Nephron (organoid): ENCODE results near the gene AHNAK2.

Experiments
- H3K27ac Mint-ChIP-seq, 3 experiments: 2 replicates each; pipeline ENCODE4 v1.8.0; 2020; ENCODE audit warnings: mixed read lengths in 3 of 3, mild to moderate bottlenecking in 2 of 3, moderate library complexity in 1 of 3
- H3K27me3 Mint-ChIP-seq: 2 replicates; pipeline ENCODE4 v1.8.0; 2021; ENCODE audit warnings: low read depth, mild to moderate bottlenecking, moderate library complexity, mixed read lengths
- H3K36me3 Mint-ChIP-seq: 2 replicates; pipeline ENCODE4 v1.8.0; 2020; ENCODE audit warnings: low read depth, mixed read lengths
- H3K4me1 Mint-ChIP-seq: 2 replicates; pipeline ENCODE4 v1.8.0; 2020; ENCODE audit warnings: mixed read lengths
- H3K4me3 Mint-ChIP-seq, 3 experiments: 2 replicates each; pipeline ENCODE4 v1.8.0; 2020; ENCODE audit warnings: mild to moderate bottlenecking in 3 of 3, mixed read lengths in 3 of 3, moderate library complexity in 2 of 3
- H3K9me3 Mint-ChIP-seq: 2 replicates; pipeline ENCODE4 v1.8.0; 2020; ENCODE audit warnings: mixed read lengths
- TF ChIP-seq, protein P1 (sequence below), 3 experiments: fragments of 200-600 bp; sonication (generic); IDR thresholded peaks; one replicate each; pipeline ENCODE4 v1.5.0; 2021; ENCODE audit warnings: antibody characterized with exemption in 3 of 3; ENCODE audit not compliant: unreplicated experiment in 3 of 3

Gene AHNAK2

DNA sequence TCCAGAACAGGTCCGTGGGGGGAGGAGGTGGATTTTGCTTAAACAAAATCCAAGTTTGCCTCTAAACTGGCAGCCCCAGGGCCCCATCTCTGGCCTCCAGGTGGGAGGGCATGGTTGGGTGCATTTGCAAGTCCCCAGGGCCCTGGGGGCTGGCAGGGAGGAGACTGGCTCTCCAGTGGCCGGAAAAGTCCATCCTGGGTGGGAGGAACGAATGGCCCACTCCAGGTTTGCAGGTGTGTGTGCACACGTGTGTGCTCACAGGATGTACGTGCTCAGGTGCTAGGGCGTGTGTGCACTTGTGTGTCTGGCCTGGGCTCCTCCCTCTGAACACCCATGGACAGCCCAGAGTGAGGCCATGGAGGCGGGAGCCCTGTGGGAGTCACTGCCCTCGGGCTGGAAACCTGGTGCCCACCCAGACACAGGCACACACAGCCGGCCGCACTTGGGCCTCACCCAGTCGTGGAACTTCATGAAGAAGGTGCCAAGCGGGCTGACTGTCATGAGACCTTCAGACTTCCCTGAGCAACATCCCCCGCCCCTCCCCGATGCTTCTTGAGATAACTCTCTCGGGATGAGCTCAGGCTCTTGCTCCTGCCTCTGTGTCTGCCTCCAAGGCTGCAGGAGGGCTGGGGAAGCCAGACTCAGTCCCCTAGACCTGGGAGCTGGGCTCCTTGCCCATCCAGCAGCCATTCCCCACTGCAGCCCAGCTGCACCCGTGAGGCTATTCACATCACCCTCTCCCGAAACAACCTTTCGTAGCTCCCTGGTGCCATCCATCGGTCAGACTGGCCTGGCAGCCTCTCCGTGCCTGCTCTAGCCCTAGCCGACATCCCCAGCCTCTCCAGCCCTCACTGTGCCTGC lies 9.4 kb downstream of the AHNAK2 start:
- TF ChIP-seq, protein P1, sequence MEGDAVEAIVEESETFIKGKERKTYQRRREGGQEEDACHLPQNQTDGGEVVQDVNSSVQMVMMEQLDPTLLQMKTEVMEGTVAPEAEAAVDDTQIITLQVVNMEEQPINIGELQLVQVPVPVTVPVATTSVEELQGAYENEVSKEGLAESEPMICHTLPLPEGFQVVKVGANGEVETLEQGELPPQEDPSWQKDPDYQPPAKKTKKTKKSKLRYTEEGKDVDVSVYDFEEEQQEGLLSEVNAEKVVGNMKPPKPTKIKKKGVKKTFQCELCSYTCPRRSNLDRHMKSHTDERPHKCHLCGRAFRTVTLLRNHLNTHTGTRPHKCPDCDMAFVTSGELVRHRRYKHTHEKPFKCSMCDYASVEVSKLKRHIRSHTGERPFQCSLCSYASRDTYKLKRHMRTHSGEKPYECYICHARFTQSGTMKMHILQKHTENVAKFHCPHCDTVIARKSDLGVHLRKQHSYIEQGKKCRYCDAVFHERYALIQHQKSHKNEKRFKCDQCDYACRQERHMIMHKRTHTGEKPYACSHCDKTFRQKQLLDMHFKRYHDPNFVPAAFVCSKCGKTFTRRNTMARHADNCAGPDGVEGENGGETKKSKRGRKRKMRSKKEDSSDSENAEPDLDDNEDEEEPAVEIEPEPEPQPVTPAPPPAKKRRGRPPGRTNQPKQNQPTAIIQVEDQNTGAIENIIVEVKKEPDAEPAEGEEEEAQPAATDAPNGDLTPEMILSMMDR (IDR thresholded peaks at IDR 0.05; ENCODE audit: unreplicated experiment in 3 of 3) = no peak
- H3K4me3 Mint-ChIP-seq = peak overlapping the region; percentile 58 to 74 (median 68)
- H3K27me3 Mint-ChIP-seq = peaks cover 6% of the 10 kb centered on the region
- H3K9me3 Mint-ChIP-seq = no peaks in the 10 kb centered on the region
- H3K4me1 Mint-ChIP-seq = peaks cover 7% of the 10 kb centered on the region
- H3K36me3 Mint-ChIP-seq = no peaks in the 10 kb centered on the region
- H3K27ac Mint-ChIP-seq = peak overlapping the region; percentile 23 to 87 (median 80)

DNA sequence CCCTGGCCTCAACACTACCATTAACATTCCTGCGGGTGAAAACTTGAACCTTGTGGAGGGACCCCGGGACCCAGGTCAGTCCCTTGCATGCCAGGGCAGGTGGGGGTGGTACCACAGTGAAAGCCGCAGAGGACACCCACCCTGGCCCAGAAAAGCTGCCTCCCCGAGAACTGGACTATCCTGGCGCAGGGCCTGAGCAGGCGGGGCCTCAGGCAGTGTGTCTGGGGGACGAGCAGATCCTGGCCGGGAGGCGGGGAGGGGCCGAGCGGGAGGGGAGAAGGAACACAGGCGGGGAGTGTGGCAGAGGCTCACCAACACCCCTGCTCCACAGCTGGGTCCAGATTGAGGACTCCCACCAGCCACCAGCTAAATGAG lies 10.0 kb downstream of the AHNAK2 start:
- H3K9me3 Mint-ChIP-seq = no peaks in the 10 kb centered on the region
- TF ChIP-seq, protein P1 (IDR thresholded peaks at IDR 0.05; ENCODE audit: unreplicated experiment in 3 of 3) = no peak
- peaks cover 7% of the 10 kb centered on the region for H3K4me1 Mint-ChIP-seq
- peak overlapping the region in 2 of 3 experiments; percentile 80 to 87 for H3K27ac Mint-ChIP-seq
- H3K4me3 Mint-ChIP-seq = peak overlapping the region; percentile 66 to 74 (median 68)
- peaks cover 6% of the 10 kb centered on the region for H3K27me3 Mint-ChIP-seq
- H3K36me3 Mint-ChIP-seq = no peaks in the 10 kb centered on the region

DNA sequence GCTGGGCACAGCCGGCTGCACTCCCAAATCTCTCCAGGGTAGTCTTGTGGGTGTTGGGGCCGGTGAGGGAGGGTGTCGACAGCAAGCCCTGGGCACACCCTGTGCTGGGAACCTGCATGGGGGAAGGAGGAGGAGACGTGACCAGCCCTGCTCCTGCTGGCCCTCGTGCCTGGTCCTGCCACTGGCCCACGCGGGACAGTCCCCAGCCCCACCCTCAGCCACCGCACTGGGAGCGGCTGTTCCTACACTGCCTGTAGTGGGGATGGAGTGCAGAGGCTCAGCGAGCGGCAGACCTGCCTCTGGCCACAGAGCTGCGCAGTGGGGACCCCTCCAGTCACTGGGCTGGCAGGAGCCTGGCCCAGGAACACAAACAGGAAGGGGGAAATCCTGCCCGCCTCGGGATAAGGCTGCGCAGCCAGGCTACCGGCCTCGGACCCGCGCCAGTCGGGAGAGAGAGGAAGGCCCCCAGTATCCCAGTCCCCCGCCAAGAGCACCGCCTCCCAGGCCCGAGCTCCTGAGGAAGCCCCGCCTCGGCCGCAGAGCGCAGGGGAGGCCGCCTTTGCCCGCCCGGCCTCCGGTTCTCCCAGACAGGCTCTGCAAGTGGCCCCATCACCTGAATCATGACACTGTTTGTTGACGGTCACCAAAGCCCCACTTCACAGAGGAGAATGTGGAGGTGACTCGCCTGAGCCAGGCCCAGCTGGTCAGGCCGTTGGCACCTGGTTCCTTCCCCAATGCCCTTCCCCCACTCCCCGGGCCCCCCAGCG lies 10.6 kb downstream of the AHNAK2 start:
- Mint-ChIP-seq H3K4me3 (peak overlapping the region; percentile 66 to 74 (median 68)), H3K4me1 (peaks cover 7% of the 10 kb centered on the region), H3K27ac (peak overlapping the region in 2 of 3 experiments; percentile 80 to 87), H3K36me3 (no peaks in the 10 kb centered on the region), H3K9me3 (no peaks in the 10 kb centered on the region), H3K27me3 (peaks cover 5% of the 10 kb centered on the region)
- TF ChIP-seq, protein P1 (IDR thresholded peaks at IDR 0.05; ENCODE audit: unreplicated experiment in 3 of 3) = no peak

DNA sequence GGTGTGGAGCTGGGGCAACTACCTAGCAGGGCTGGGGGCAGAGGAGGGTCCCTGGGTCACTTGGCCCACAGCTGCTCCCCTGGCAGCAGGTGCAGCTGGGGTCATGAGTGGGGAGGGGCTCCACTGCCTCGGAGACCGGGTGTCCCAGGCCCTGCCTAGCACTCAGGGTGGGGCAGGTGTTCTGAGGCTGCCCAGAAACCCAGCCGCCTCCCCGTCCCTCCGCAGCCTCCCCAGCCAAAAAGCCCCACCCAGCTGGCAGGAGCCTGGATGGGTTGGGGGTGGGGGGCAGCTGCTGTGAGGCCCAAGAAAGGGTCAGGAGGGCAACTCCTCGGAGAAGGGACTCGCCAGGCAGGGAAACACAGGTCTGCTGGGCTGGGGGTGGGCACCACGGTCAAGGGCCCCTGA lies 11.2 kb downstream of the AHNAK2 start:
- H3K36me3 Mint-ChIP-seq = no peaks in the 10 kb centered on the region
- no peak overlapping the region for H3K4me3 Mint-ChIP-seq
- H3K27ac Mint-ChIP-seq = no peak overlapping the region
- no peaks in the 10 kb centered on the region for H3K27me3 Mint-ChIP-seq
- peaks cover 7% of the 10 kb centered on the region for H3K4me1 Mint-ChIP-seq
- no peaks in the 10 kb centered on the region for H3K9me3 Mint-ChIP-seq
- TF ChIP-seq, protein P1 (IDR thresholded peaks at IDR 0.05; ENCODE audit: unreplicated experiment in 3 of 3) = no peak

DNA sequence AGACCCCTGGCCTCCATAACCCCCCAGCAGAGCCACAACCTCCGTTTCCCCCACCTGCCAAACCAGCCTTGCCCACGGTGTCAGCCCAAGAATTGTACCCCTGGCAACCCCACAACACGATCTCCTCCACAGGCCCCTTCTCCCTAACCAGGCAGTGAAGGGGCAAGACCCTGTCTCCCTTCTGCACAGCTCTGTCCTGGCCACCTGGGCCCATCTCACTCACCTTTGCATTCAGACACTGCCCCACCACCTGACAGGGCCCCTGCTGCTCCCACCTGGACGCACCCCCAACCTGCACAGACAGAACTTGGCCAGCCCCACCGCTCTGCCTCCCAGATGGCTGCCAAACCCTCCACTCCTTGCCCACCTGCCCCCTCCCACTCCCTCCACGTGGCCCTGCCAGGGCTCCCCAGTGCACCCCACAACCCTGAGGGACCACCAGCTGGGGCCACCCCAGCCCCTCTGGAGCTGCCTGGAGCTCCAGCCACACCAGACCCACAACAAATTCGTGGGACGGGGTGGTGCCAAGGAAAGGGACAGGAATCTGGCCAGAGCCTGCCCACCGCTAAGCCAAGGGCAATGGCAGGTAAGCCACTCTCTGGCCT lies 11.8 kb downstream of the AHNAK2 start:
- Mint-ChIP-seq H3K9me3 (no peaks in the 10 kb centered on the region), H3K4me3 (no peak overlapping the region), H3K36me3 (no peaks in the 10 kb centered on the region), H3K27me3 (no peaks in the 10 kb centered on the region), H3K27ac (no peak overlapping the region), H3K4me1 (peaks cover 7% of the 10 kb centered on the region)
- TF ChIP-seq, protein P1 (IDR thresholded peaks at IDR 0.05; ENCODE audit: unreplicated experiment in 3 of 3) = no peak
